Measurements from ENCODE around the gene FNBP1L.

DNA sequence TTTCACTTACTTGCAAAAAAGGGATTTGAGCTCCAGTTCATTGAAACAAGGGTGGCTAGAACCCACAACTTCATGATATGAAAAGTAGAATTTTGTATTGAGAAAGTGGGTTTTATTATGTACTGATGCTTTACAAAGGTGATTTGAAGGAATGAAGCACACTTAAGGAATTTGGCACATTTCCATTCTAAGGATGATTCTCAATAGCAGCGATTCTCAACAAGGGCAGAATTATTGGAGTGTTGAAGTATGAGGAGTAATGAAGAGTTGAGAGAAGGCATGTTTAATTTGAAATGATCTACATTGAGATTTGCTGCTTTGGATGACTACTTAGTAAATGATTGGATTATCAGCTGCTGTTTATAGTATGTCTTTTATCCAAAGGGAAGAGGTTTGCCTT, 54.7 kb downstream of the FNBP1L start:
- TF ChIP-seq, protein P1, sequence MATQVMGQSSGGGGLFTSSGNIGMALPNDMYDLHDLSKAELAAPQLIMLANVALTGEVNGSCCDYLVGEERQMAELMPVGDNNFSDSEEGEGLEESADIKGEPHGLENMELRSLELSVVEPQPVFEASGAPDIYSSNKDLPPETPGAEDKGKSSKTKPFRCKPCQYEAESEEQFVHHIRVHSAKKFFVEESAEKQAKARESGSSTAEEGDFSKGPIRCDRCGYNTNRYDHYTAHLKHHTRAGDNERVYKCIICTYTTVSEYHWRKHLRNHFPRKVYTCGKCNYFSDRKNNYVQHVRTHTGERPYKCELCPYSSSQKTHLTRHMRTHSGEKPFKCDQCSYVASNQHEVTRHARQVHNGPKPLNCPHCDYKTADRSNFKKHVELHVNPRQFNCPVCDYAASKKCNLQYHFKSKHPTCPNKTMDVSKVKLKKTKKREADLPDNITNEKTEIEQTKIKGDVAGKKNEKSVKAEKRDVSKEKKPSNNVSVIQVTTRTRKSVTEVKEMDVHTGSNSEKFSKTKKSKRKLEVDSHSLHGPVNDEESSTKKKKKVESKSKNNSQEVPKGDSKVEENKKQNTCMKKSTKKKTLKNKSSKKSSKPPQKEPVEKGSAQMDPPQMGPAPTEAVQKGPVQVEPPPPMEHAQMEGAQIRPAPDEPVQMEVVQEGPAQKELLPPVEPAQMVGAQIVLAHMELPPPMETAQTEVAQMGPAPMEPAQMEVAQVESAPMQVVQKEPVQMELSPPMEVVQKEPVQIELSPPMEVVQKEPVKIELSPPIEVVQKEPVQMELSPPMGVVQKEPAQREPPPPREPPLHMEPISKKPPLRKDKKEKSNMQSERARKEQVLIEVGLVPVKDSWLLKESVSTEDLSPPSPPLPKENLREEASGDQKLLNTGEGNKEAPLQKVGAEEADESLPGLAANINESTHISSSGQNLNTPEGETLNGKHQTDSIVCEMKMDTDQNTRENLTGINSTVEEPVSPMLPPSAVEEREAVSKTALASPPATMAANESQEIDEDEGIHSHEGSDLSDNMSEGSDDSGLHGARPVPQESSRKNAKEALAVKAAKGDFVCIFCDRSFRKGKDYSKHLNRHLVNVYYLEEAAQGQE (IDR thresholded peaks at IDR 0.05; ENCODE audit: insufficient read depth in 1 of 2, low read depth in 2 of 2, low read length in 2 of 2): no peak
- no peak for TF ChIP-seq POLR2AphosphoS5 (IDR thresholded peaks at IDR 0.05; ENCODE audit: low read depth, low read length)
- TF ChIP-seq TAF1 (IDR thresholded peaks at IDR 0.05; ENCODE audit: borderline replicate concordance, insufficient read depth, low read length): no peak
